ENCODE measurements around the gene GRPEL2.

GRPEL2 gene

DNA sequence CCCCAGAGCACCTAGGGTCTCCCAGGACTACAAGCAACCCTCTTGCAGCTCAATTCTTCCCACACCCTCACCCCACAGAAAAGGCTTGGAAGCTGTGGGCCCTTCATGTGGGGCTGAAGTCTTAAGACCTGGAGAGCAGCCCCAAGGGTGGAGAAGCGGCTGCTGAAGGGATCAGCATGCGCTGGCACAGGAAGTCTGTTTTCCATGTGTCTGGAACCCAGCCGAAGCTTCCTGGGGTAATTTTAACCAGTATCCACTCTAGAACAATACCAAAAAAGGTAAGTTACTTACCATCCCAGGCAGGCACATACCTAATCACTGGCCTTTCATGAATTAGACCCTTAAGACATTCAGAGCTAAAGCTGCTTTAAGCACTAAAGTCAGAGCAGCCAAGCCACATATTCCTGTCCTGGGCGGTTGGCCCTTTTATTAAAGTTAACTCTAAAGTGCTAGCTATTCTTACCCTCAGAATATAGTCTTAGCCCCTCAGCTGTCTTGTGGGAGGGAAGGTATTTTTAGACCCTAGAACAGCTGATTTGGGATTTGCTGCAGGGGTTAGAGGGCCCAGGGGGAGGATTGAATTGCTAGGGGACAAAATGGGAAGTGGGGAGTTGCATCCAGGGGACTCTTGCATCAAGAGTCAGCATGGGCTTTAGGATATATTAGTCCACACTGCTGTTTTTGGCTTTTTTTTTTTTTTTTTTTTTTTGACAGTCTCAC lies 26.9 kb downstream of the GRPEL2 start:
- no peak for TF ChIP-seq POLR2AphosphoS5 (IDR thresholded peaks at IDR 0.05; ENCODE audit: low read depth, low read length)
- TF ChIP-seq FOXP2 (optimal IDR thresholded peaks at IDR 0.05; ENCODE audit: borderline replicate concordance, extremely low read depth, extremely low read length, insufficient read depth) = no peak
- TF ChIP-seq TAF1 (IDR thresholded peaks at IDR 0.05; ENCODE audit: borderline replicate concordance, insufficient read depth, low read length) = no peak
- TF ChIP-seq SIN3A (IDR thresholded peaks at IDR 0.05; ENCODE audit: borderline replicate concordance, insufficient read depth, low read length) = no peak
- TF ChIP-seq, protein P1, sequence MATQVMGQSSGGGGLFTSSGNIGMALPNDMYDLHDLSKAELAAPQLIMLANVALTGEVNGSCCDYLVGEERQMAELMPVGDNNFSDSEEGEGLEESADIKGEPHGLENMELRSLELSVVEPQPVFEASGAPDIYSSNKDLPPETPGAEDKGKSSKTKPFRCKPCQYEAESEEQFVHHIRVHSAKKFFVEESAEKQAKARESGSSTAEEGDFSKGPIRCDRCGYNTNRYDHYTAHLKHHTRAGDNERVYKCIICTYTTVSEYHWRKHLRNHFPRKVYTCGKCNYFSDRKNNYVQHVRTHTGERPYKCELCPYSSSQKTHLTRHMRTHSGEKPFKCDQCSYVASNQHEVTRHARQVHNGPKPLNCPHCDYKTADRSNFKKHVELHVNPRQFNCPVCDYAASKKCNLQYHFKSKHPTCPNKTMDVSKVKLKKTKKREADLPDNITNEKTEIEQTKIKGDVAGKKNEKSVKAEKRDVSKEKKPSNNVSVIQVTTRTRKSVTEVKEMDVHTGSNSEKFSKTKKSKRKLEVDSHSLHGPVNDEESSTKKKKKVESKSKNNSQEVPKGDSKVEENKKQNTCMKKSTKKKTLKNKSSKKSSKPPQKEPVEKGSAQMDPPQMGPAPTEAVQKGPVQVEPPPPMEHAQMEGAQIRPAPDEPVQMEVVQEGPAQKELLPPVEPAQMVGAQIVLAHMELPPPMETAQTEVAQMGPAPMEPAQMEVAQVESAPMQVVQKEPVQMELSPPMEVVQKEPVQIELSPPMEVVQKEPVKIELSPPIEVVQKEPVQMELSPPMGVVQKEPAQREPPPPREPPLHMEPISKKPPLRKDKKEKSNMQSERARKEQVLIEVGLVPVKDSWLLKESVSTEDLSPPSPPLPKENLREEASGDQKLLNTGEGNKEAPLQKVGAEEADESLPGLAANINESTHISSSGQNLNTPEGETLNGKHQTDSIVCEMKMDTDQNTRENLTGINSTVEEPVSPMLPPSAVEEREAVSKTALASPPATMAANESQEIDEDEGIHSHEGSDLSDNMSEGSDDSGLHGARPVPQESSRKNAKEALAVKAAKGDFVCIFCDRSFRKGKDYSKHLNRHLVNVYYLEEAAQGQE (IDR thresholded peaks at IDR 0.05; ENCODE audit: insufficient read depth in 1 of 2, low read depth in 2 of 2, low read length in 2 of 2) = no peak

GRCh38 chr5:149372932-149373331 lies 27.6 kb downstream of the GRPEL2 start:
- TF ChIP-seq POLR2AphosphoS5 (IDR thresholded peaks at IDR 0.05; ENCODE audit: low read depth, low read length) (no peak), TAF1 (IDR thresholded peaks at IDR 0.05; ENCODE audit: borderline replicate concordance, insufficient read depth, low read length) (no peak), SIN3A (IDR thresholded peaks at IDR 0.05; ENCODE audit: borderline replicate concordance, insufficient read depth, low read length) (no peak), FOXP2 (optimal IDR thresholded peaks at IDR 0.05; ENCODE audit: borderline replicate concordance, extremely low read depth, extremely low read length, insufficient read depth) (no peak)
- TF ChIP-seq, protein P1 (IDR thresholded peaks at IDR 0.05; ENCODE audit: insufficient read depth in 1 of 2, low read depth in 2 of 2, low read length in 2 of 2) = no peak

DNA sequence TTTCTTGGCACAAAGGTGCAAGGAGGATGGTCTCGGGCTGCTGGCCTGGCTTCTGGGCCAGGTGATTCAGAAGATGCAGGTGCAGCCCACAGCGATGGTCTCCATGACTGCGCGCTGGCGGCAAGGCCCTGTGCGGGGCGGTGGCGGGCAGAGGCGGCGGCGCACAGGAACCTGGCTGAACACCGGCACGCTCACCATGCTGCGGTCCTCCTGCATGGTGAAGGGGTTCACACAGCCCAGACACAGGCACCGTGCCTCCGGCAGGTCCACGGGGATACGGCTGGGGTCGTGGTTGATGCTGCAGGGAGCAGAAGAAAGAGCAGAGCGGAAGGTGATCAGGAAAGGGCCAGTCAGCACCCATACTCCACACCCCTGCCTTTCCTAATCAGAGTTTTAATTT lies 29.0 kb downstream of the GRPEL2 start:
- no peak for TF ChIP-seq SIN3A (IDR thresholded peaks at IDR 0.05; ENCODE audit: borderline replicate concordance, insufficient read depth, low read length)
- TF ChIP-seq FOXP2 (optimal IDR thresholded peaks at IDR 0.05; ENCODE audit: borderline replicate concordance, extremely low read depth, extremely low read length, insufficient read depth) = no peak
- TF ChIP-seq TAF1 (IDR thresholded peaks at IDR 0.05; ENCODE audit: borderline replicate concordance, insufficient read depth, low read length) = no peak
- TF ChIP-seq, protein P1 (IDR thresholded peaks at IDR 0.05; ENCODE audit: insufficient read depth in 1 of 2, low read depth in 2 of 2, low read length in 2 of 2) = no peak
- TF ChIP-seq POLR2AphosphoS5 (IDR thresholded peaks at IDR 0.05; ENCODE audit: low read depth, low read length) = no peak

- no peak for TF ChIP-seq POLR2AphosphoS5 (IDR thresholded peaks at IDR 0.05; ENCODE audit: low read depth, low read length)
- TF ChIP-seq TAF1 (IDR thresholded peaks at IDR 0.05; ENCODE audit: borderline replicate concordance, insufficient read depth, low read length) = no peak
- TF ChIP-seq, protein P1 (IDR thresholded peaks at IDR 0.05; ENCODE audit: insufficient read depth in 1 of 2, low read depth in 2 of 2, low read length in 2 of 2) = no peak
- no peak for TF ChIP-seq FOXP2 (optimal IDR thresholded peaks at IDR 0.05; ENCODE audit: borderline replicate concordance, extremely low read depth, extremely low read length, insufficient read depth)
- TF ChIP-seq SIN3A (IDR thresholded peaks at IDR 0.05; ENCODE audit: borderline replicate concordance, insufficient read depth, low read length) = no peak
Observed at GRCh38 chr5:149374801-149375200, 29.5 kb downstream of the GRPEL2 start.
